Esophagus muscularis mucosa (tissue), 4 donors: ENCODE results near the gene TRMU. TPM values are rescaled to one million over a fixed set of nuclear protein-coding genes. Genes with fewer than 3 reads are reported as not detected.

Experiments used
- DNase-seq: peaks from one replicate; pipeline ENCODE4 v3.0.0-alpha.2; 2017; ENCODE audit errors: extremely low spot score
- H3K27ac ChIP-seq, 4 donors: fragments of 200-600 bp; sonication (generic); replicated peaks in 1 of 4; 1 replicate in 3 of 4; 2 replicates in 1 of 4; pipeline ENCODE4 v1.5.1; 2016 to 2019; ENCODE audit warnings: mild to moderate bottlenecking in 1 of 4
- H3K27me3 ChIP-seq, 4 donors: fragments of 200-600 bp; sonication (generic); one replicate each; pipeline versions ENCODE4 v1.5.1 to v1.6.0; 2016 to 2019
- H3K36me3 ChIP-seq, 4 donors: fragments of 200-600 bp; sonication (generic); one replicate each; pipeline ENCODE4 v1.5.1; 2016 to 2019
- H3K4me1 ChIP-seq, 4 donors: fragments of 200-600 bp; sonication (generic); one replicate each; pipeline ENCODE4 v1.5.1; 2016 to 2019
- H3K4me3 ChIP-seq, 4 donors: fragments of 200-600 bp; sonication (generic); 1 replicate in 2 of 4; 2 replicates in 2 of 4; pipeline ENCODE4 v1.5.1; 2016 to 2019; ENCODE audit warnings: mild to moderate bottlenecking in 4 of 4, moderate library complexity in 1 of 4
- H3K9me3 ChIP-seq, 4 donors: fragments of 200-600 bp; sonication (generic); 1 replicate in 3 of 4; 2 replicates in 1 of 4; pipeline ENCODE4 v1.5.1; 2016 to 2019
- CTCF ChIP-seq, 3 experiments: fragments of 200-600 bp in 2 of 3; fragments of 450-650 bp in 1 of 3; sonication (generic) in 2 of 3; IDR thresholded peaks; one replicate each; pipeline ENCODE4 v1.5.1; 2017 to 2019; ENCODE audit warnings: antibody characterized with exemption in 3 of 3, mild to moderate bottlenecking in 2 of 3, moderate library complexity in 1 of 3
- EP300 ChIP-seq: sonication (generic); formaldehyde crosslinking; IDR thresholded peaks from one replicate; pipeline ENCODE4 v1.6.1; 2017; ENCODE audit warnings: antibody characterized with exemption
- POLR2A ChIP-seq: fragments of 450-650 bp; IDR thresholded peaks from one replicate; pipeline ENCODE4 v1.6.1; 2017; ENCODE audit warnings: antibody characterized with exemption, moderate library complexity, mild to moderate bottlenecking, low read depth
- POLR2AphosphoS5 ChIP-seq, 2 donors: sonication (generic); formaldehyde crosslinking; IDR thresholded peaks; one replicate each; pipeline ENCODE4 v1.6.1; 2017; ENCODE audit warnings: antibody characterized with exemption in 2 of 2
- WGBS: methylation state at CpG from one replicate; pipeline ENCODE4 v1.1.5; 2018; 5-methylcytosine and 5-hydroxymethylcytosine counted together
- intact Hi-C: fragments of 100-400 bp; cut with DNase I; formaldehyde crosslinking; loops from one replicate; pipeline ENCODE4 v1.15.1; 2023
- total RNA-seq, 4 donors: library from RNA; depleted of rRNA; stranded (reverse); fragments of >200 nt; gene quantifications; one replicate each; pipeline versions ENCODE4 v1.1.0 to v1.2.1, GENCODE V29; 2016

The TRMU gene
- total RNA-seq, 4 donors from 2014 or later, result 18.1 to 23.6 (median 20.6) TPM

- no peaks in the 10 kb centered on the region for H3K27me3 ChIP-seq
- H3K36me3 ChIP-seq, result peaks cover 13 to 34% (median 32%) of the 10 kb centered on the region in 4 donors
- peaks cover 19 to 20% (median 20%) of the 10 kb centered on the region in 4 donors for H3K4me1 ChIP-seq
- DNase-seq, result no peak
- 86% methylated on average over 2 of the region's 4 CpGs for WGBS
- H3K9me3 ChIP-seq, result peaks cover 0 to 7% (median 0%) of the 10 kb centered on the region in 4 donors
- peak overlapping the region; percentile 89 to 98 (median 92) for H3K27ac ChIP-seq
- TF ChIP-seq POLR2A (no peak), POLR2AphosphoS5 (IDR thresholded peaks at IDR 0.05) (no peak), EP300 (no peak), CTCF (IDR thresholded peaks at IDR 0.05) (no peak)
- peak overlapping the region; percentile 59 to 66 (median 62) for H3K4me3 ChIP-seq
- intact Hi-C loops, result no loop called here
Measured at GRCh38 chr22:46295277-46295971, 40.1 kb upstream of the TRMU start.

GRCh38 chr22:46296257-46297150 lies 39.0 kb upstream of the TRMU start, which contains the start of gene GTSE1:
TSS of gene GTSE1 (plus strand) at chr22:46296870. CDS start at chr22:46297401, 531 bp downstream.
- Histone ChIP-seq H3K27me3 (no peaks in the 10 kb centered on the region), H3K36me3 (peaks cover 13 to 26% (median 23%) of the 10 kb centered on the region in 4 donors), H3K9me3 (peaks cover 0 to 6% (median 0%) of the 10 kb centered on the region in 4 donors), H3K27ac (peak within 1 kb of the TSS; percentile 89 to 98 (median 92)), H3K4me3 (peak within 1 kb of the TSS; percentile 59 to 66 (median 62)), H3K4me1 (peaks cover 15 to 20% (median 20%) of the 10 kb centered on the region in 4 donors)
- DNase-seq, result peak; percentile 99
- intact Hi-C loops, result no loop called here
- 0% methylated on average over 25 of the region's 76 CpGs for WGBS
- TF ChIP-seq CTCF (IDR thresholded peaks at IDR 0.05) (peak; percentile 20 to 44 (median 29)), EP300 (no peak), POLR2AphosphoS5 (IDR thresholded peaks at IDR 0.05) (peak; percentile 90 to 91), POLR2A (no peak)

DNA sequence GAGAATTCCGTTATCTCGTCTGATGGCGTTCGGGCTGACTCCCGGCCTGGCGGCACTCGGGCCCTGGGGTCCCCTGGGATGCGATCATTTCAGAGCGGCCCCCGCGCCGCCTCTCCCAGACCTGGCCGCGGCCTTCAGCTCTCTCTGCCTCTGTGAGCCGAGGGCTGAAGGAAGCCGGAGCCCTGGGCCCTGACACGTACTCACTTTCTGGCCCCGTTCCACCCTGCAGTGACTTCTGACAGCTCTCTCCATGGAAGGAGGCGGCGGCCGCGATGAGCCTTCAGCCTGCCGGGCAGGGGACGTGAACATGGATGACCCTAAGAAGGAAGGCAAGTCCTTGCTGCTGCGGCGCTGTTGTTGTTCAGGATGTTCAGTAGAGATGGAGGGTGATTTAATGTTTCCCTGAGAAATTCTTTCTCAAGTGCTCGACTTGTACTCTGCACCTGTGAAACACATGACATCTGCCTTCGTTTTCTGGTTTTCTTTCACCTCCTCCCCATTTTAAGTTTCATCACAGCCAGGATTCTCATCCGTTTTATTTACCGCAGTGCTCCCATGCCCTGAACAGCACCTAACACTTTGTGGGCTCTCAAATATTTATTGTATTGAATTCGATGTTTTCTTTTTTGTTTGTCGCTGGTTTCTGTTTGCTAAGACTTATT lies 38.2 kb upstream of the TRMU start:
- intact Hi-C loops, result no loop called here
- TF ChIP-seq POLR2A, result no peak
- TF ChIP-seq POLR2AphosphoS5 (IDR thresholded peaks at IDR 0.05), result no peak
- TF ChIP-seq EP300, result no peak
- TF ChIP-seq CTCF (IDR thresholded peaks at IDR 0.05), result no peak
- no peak for DNase-seq

DNA sequence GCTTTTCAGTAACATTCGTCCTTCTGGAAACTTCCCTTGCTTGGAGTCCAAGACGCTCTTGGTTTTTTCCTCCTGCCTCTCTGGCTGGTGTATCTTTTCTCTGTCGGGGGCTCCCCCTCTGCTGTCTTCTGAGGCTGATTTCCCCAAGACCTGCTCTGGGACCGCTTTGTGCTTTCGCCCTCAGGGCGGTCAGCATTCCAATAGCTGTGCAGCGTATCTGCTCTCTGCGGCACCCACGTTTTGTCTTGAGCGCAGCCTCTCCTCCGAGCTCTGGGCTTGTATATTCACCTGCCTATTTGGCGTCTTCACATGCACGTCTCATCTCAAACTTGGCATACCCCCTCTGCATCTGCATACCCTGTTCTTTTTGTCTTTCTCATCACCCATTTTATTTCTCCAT lies 36.4 kb upstream of the TRMU start:
- H3K36me3 ChIP-seq, result peaks cover 0 to under 1% (median 0%) of the 10 kb centered on the region in 4 donors
- intact Hi-C loops, result no loop called here
- peaks cover 15 to 20% (median 20%) of the 10 kb centered on the region in 4 donors for H3K4me1 ChIP-seq
- H3K27ac ChIP-seq, result no peak overlapping the region
- TF ChIP-seq EP300, result no peak
- TF ChIP-seq CTCF (IDR thresholded peaks at IDR 0.05), result no peak
- no peak for TF ChIP-seq POLR2AphosphoS5 (IDR thresholded peaks at IDR 0.05)
- no peak for TF ChIP-seq POLR2A
- WGBS, result 89% methylated on average over 13 of the region's 13 CpGs
- no peak for DNase-seq
- H3K27me3 ChIP-seq, result no peaks in the 10 kb centered on the region
- no peaks in the 10 kb centered on the region for H3K9me3 ChIP-seq
- no peak overlapping the region for H3K4me3 ChIP-seq

More for the DNA sequence above, 38.2 kb upstream of the TRMU start:
- peaks cover 15 to 20% (median 20%) of the 10 kb centered on the region in 4 donors for H3K4me1 ChIP-seq
- no peaks in the 10 kb centered on the region for H3K9me3 ChIP-seq
- H3K36me3 ChIP-seq, result peaks cover 7 to 19% (median 15%) of the 10 kb centered on the region in 4 donors
- peak overlapping the region; percentile 59 to 66 (median 62) for H3K4me3 ChIP-seq
- H3K27ac ChIP-seq, result peak overlapping the region in 1 of 4 donors; percentile 89
- no peaks in the 10 kb centered on the region for H3K27me3 ChIP-seq
- 19% methylated on average over 9 of the region's 32 CpGs for WGBS
